ENCODE data around the gene ANKRD44.

The ANKRD44 gene

DNA sequence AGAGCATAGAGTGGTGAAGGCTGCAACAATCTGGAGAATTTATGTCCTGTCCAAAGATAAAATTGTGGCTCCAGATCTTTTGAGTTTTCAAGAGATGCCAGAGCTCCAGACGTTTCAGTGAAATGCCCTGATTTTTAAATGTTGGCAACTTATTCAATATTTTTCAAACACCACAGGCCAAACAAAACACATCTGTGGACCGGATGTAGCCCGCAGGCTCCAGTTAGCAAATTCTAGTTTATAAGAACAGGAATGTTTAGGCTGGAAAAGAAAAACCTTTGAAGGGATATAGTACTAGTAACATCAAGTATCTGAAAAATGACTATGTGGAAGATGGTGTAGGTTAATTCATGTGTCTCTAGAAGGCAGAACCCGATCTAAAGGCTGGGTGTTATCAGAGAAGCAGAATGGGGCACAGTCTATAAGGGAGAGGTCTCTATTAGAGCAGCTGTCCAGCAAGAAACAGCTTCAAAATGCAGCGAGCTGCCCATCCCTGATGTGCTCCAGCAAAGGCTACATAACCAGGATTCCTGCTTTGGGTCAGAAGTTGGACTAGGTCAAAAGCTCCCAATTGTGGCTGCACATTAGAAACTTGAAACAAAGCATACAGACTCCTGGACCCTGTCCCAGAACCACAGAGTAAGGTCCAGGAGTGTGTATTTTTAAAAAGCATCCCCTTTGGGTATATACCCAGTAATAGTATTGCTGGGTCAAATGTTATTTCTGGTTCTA lies 105.9 kb downstream of the ANKRD44 start:
- H3K9me3 Mint-ChIP-seq: no peaks in the 10 kb centered on the region
- no peak for ATAC-seq (ENCODE audit: low read depth)
- H3K36me3 Mint-ChIP-seq: peaks cover 23% of the 10 kb centered on the region
- no peaks in the 10 kb centered on the region for H3K27me3 Mint-ChIP-seq
- H3K4me3 Mint-ChIP-seq: no peak overlapping the region
- no peak for DNase-seq (ENCODE audit: low spot score in 2 of 2)
- peak overlapping the region; percentile 98 for H3K27ac Mint-ChIP-seq
- peaks cover 59% of the 10 kb centered on the region for H3K4me1 Mint-ChIP-seq

DNA sequence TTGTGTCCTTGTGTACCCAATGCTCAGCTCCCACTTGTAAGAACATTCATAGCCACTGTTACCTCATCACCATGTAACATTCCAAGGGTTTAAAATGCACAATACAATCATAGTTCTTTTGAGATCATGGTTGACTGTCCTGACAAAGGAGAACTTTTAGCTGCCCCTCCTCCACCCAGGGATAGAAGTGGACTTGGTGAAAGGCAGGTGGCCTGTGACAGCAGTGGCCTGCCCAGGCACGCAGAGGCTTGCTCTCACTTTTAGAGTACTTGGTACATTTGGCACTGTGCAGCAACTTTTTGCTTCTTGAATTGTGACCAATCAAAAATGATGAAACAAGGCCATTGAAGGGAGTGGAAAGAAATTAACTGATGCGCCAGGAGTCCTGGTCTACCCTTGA lies 108.7 kb downstream of the ANKRD44 start:
- Mint-ChIP-seq H3K4me3 (no peak overlapping the region), H3K4me1 (peaks cover 51% of the 10 kb centered on the region), H3K36me3 (peaks cover 30% of the 10 kb centered on the region), H3K27ac (peak overlapping the region; percentile 94), H3K9me3 (no peaks in the 10 kb centered on the region), H3K27me3 (no peaks in the 10 kb centered on the region)
- DNase-seq (ENCODE audit: low spot score in 2 of 2) (no peak), ATAC-seq (ENCODE audit: low read depth) (no peak)

DNA sequence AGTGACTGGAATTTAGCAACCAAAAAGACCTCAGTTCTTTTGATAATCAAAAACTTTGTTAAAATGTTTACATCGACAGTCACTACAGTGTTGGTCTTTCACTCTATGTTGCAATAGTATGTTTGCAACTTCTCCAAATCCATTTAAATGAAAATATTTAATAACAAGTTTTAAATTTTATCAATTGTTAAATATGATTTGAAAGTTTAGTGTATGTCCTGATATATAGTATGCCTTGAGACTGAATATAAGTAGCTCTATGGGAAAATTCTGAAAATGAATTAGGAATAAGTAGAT lies 109.9 kb downstream of the ANKRD44 start:
- Mint-ChIP-seq H3K36me3 (peaks cover 26% of the 10 kb centered on the region), H3K4me1 (peaks cover 54% of the 10 kb centered on the region), H3K4me3 (peak overlapping the region; percentile 55), H3K9me3 (no peaks in the 10 kb centered on the region), H3K27me3 (no peaks in the 10 kb centered on the region), H3K27ac (peak overlapping the region; percentile 94)
- ATAC-seq (ENCODE audit: low read depth): no peak
- no peak for DNase-seq (ENCODE audit: low spot score in 2 of 2)

DNA sequence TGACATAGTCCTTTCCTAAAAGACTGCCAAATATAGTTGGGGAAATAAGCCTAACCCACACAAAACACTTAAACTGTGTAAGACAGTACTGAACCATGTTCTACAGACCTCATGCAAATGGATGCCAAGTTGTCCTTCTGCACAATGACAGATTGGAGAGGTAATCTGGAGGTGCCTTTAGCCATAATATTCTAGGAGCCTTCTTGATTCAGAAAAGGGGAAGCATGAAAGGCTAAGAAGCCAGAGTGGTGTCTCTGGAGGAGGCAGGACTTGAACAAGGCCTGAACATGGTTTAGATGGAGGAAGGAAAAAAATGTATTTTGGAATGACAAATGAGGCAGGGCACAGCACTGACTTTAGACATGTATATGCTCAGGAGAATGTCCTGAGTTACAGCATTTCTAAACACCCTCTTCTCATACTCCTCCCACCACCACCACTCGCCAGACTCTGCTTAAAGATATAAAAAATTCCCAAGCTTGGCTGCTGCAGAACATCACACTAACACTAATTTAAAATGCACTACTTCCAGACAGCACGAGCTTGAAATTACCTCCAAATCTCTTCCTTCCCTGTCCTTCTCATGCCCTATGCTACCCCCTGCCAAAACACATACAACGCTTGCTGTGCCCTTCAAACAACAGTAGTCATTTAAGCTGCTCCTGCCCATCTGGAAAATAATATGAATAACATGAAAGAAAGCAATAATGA lies 110.4 kb downstream of the ANKRD44 start:
- Mint-ChIP-seq H3K9me3 (no peaks in the 10 kb centered on the region), H3K27ac (peak overlapping the region; percentile 94), H3K36me3 (peaks cover 28% of the 10 kb centered on the region), H3K4me1 (peaks cover 54% of the 10 kb centered on the region), H3K27me3 (no peaks in the 10 kb centered on the region), H3K4me3 (peak overlapping the region; percentile 55)
- DNase-seq (ENCODE audit: low spot score in 2 of 2) (no peak), ATAC-seq (ENCODE audit: low read depth) (no peak)

DNA sequence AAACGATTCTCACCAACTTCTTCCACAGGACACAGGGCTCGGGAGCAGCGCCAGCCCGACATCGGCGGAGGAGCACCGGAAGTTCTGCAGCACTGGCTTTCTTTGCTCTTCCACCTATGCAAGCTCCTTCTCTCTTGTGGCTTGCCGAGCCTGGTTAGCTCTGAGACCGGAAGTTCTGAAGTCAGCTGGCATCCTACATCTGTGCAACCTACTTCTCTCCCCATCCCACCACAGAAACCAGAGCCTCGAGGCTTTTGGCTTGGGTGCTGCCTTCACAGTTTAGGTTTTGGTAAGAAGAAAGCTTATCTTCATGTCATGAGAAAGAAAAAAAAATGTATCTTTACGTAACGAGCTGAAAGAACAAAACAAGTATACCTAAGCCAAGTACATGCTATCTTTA lies 111.7 kb downstream of the ANKRD44 start:
- peaks cover 29% of the 10 kb centered on the region for H3K36me3 Mint-ChIP-seq
- H3K27ac Mint-ChIP-seq: peak overlapping the region; percentile 94
- H3K27me3 Mint-ChIP-seq: no peaks in the 10 kb centered on the region
- DNase-seq (ENCODE audit: low spot score in 2 of 2): peak; percentile 56 to 76
- H3K9me3 Mint-ChIP-seq: no peaks in the 10 kb centered on the region
- H3K4me1 Mint-ChIP-seq: peaks cover 50% of the 10 kb centered on the region
- ATAC-seq (ENCODE audit: low read depth): peak; percentile 98
- H3K4me3 Mint-ChIP-seq: peak overlapping the region; percentile 82

DNA sequence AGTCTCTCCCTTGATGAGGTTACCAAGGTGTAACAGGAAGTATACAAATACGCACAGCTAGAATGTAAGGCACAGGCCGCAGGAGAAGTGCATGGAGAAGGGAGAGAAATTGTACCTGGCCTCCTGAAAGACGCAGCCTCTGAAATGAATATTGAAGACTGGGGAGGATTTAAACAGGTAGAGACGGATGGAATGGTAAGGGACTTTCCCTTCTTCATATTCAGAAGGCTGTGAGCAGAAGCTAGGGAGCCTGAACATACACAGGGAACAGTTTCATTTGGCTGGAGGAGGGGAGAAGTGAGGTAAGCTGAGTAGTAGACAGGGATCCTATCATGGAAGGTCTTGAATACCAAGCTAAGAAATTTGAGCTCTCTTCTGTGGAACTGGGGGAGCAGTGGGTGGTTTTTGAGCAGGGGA lies 112.7 kb downstream of the ANKRD44 start:
- Mint-ChIP-seq H3K27ac (peak overlapping the region; percentile 94), H3K27me3 (no peaks in the 10 kb centered on the region), H3K9me3 (no peaks in the 10 kb centered on the region), H3K4me1 (peaks cover 49% of the 10 kb centered on the region), H3K36me3 (peaks cover 21% of the 10 kb centered on the region), H3K4me3 (peak overlapping the region; percentile 82)
- DNase-seq (ENCODE audit: low spot score in 2 of 2) (no peak), ATAC-seq (ENCODE audit: low read depth) (no peak)

DNA sequence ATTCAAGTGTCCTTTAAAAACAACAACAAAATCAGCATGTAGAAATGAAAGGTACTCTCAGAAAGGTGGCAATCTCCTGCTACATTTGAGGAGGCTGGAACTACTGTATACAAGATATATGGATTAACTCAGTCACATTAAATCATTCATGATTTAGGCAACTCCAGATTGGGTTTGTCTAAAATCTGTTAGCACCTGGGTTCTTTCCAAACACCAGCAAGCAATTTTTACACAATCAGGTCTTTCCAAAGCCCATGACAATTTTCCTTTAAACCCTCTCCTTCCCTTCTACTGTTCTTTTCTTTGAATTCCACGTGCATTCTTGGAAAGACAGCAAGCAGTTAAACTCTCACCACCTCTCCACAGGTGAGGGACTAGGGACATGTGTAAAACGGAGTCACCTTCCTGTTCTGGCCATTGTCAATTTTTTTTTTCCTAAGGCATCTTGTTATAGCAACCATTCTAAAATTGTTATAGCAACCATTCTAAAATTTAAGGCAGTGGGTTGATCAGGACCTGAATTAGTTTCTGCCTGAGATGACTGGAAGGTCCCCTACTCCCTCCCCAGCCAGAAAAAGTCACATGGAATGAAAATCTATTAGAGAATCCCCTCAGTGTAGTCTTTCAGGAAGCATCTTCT lies 113.9 kb downstream of the ANKRD44 start:
- ATAC-seq (ENCODE audit: low read depth) (no peak), DNase-seq (ENCODE audit: low spot score in 2 of 2) (no peak)
- H3K27ac Mint-ChIP-seq: peak overlapping the region; percentile 94
- peaks cover 13% of the 10 kb centered on the region for H3K36me3 Mint-ChIP-seq
- H3K9me3 Mint-ChIP-seq: no peaks in the 10 kb centered on the region
- no peaks in the 10 kb centered on the region for H3K27me3 Mint-ChIP-seq
- peaks cover 49% of the 10 kb centered on the region for H3K4me1 Mint-ChIP-seq
- peak overlapping the region; percentile 65 for H3K4me3 Mint-ChIP-seq

GRCh38 chr2:197195518-197195917 lies 115.1 kb downstream of the ANKRD44 start:
- Mint-ChIP-seq H3K27me3 (no peaks in the 10 kb centered on the region), H3K4me1 (peaks cover 52% of the 10 kb centered on the region), H3K27ac (peak overlapping the region; percentile 94), H3K9me3 (no peaks in the 10 kb centered on the region), H3K4me3 (no peak overlapping the region), H3K36me3 (peaks cover 12% of the 10 kb centered on the region)
- DNase-seq (ENCODE audit: low spot score in 2 of 2) (no peak), ATAC-seq (ENCODE audit: low read depth) (no peak)

DNA sequence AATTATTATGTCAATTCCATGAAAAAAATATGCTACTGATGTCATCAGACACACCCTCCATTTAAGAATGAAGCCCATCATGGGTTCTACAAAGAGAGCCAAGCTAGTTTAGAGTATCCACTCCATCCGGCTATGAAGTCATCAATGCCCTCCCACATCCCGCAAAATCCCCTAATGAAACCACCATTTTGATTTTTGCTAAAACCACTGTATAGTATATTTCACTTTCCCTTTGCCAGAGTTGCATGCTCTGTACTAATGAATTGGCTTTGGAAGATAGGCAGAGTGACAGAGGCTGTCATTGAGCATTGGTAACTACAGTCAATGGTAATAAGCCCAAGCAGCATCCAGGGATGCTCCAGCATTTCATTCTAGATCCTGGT lies 118.6 kb downstream of the ANKRD44 start:
- ATAC-seq (ENCODE audit: low read depth) (peak; percentile 91), DNase-seq (ENCODE audit: low spot score in 2 of 2) (peak in 1 of 2 donors; percentile 48)
- Mint-ChIP-seq H3K36me3 (peaks cover 4% of the 10 kb centered on the region), H3K4me1 (peaks cover 54% of the 10 kb centered on the region), H3K27me3 (no peaks in the 10 kb centered on the region), H3K9me3 (no peaks in the 10 kb centered on the region), H3K4me3 (peak overlapping the region; percentile 32), H3K27ac (peak overlapping the region; percentile 90)

- ATAC-seq (ENCODE audit: low read depth): peak; percentile 68
- H3K27ac Mint-ChIP-seq: peak overlapping the region; percentile 90
- peaks cover 5% of the 10 kb centered on the region for H3K36me3 Mint-ChIP-seq
- peak in 1 of 2 donors; percentile 74 for DNase-seq (ENCODE audit: low spot score in 2 of 2)
- H3K4me3 Mint-ChIP-seq: peak overlapping the region; percentile 32
- no peaks in the 10 kb centered on the region for H3K9me3 Mint-ChIP-seq
- peaks cover 48% of the 10 kb centered on the region for H3K4me1 Mint-ChIP-seq
- H3K27me3 Mint-ChIP-seq: no peaks in the 10 kb centered on the region
These were observed 119.2 kb downstream of the ANKRD44 start for GRCh38 chr2:197191177-197191939.

DNA sequence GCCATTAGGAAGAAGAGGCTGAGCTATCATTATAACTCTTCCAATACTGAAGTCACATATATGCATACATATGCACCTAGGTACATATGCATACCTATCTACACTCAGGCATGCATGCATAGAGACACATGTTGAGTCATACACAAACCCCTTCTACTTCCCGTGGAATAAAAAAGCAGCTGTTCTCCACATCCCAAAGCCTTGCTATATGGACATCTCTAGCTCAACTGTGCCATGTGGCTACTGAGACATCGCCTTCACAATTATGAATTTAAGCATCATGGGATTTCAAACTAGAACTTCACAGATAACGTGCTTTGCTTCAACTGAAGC lies 120.5 kb downstream of the ANKRD44 start:
- Mint-ChIP-seq H3K36me3 (peaks cover 10% of the 10 kb centered on the region), H3K27ac (no peak overlapping the region), H3K4me1 (peaks cover 41% of the 10 kb centered on the region), H3K27me3 (no peaks in the 10 kb centered on the region), H3K4me3 (no peak overlapping the region), H3K9me3 (no peaks in the 10 kb centered on the region)
- no peak for ATAC-seq (ENCODE audit: low read depth)
- DNase-seq (ENCODE audit: low spot score in 2 of 2): no peak

DNA sequence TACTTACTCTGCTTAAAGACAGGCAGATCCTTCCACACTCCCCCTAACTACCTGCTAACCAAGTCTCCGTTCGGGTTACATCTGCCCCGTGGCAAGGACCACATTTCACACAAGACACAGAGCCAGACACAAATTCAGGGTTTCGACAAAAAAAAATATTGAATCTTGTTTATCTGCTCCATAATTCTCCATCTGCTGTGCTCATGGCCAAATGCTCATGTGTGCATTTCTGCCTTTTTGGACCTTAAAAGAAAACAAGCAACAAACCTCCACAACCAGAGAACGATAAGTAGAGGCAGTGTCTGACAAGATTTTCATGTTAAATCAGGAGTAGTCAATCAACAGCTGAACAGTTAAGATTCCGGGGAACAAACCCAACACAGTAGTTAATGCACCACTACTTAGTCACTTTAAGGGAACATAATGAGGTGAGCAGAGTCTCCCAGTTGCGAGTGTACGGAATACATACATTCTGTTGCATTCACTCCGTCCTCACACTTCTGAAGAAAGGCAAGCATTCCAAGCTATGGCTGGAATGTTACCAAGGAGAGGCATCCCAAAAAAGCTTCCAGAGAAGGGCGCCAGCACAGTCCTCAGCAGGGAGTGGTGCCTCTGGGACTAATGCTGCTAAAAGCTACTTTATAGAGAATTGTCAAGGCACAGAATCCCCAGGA lies 121.0 kb downstream of the ANKRD44 start:
- DNase-seq (ENCODE audit: low spot score in 2 of 2) (no peak), ATAC-seq (ENCODE audit: low read depth) (no peak)
- peaks cover 11% of the 10 kb centered on the region for H3K36me3 Mint-ChIP-seq
- no peaks in the 10 kb centered on the region for H3K27me3 Mint-ChIP-seq
- H3K9me3 Mint-ChIP-seq: no peaks in the 10 kb centered on the region
- H3K4me3 Mint-ChIP-seq: no peak overlapping the region
- peaks cover 39% of the 10 kb centered on the region for H3K4me1 Mint-ChIP-seq
- peak overlapping the region; percentile 84 for H3K27ac Mint-ChIP-seq

- peak overlapping the region; percentile 48 for H3K27ac Mint-ChIP-seq
- no peaks in the 10 kb centered on the region for H3K9me3 Mint-ChIP-seq
- H3K4me1 Mint-ChIP-seq: peaks cover 48% of the 10 kb centered on the region
- DNase-seq (ENCODE audit: low spot score in 2 of 2) (no peak), ATAC-seq (ENCODE audit: low read depth) (no peak)
- H3K36me3 Mint-ChIP-seq: peaks cover 33% of the 10 kb centered on the region
- H3K4me3 Mint-ChIP-seq: no peak overlapping the region
- no peaks in the 10 kb centered on the region for H3K27me3 Mint-ChIP-seq
These were observed 124.9 kb downstream of the ANKRD44 start for GRCh38 chr2:197185676-197186075.

Measured in memory B cell (primary cell).